ENCODE measurements around the gene NPW. TPM values are rescaled to one million over a fixed set of nuclear protein-coding genes. Genes with fewer than 3 reads are reported as not detected.

The NPW gene
- total and polyA plus RNA-seq, 2 experiments from 2014 or later: 3.0 TPM; not detected in 1

DNA sequence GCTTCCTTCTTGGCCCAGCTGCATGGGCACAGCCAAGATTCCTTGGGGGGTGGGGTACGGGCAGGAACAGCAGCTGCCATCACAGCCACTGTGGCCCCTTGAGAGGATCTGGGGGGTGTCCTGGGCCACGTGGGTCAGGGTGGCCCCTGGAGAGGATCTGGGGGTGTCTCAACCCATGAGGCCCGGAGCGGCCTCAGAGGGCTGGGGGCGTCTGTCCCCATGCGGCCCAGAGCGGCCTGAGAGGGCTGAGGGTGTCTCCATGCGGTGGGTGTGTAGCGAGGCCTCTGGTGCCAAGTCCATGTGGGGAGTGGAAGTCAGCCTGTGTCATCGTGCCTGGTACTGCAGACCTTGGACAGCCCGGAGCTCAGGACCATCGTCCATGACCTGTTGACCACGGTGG lies 41.9 kb downstream of the NPW start:
- WGBS, 2 experiments (ENCODE audit: low coverage in 1 of 2, low lambda C conversion rate in 2 of 2, missing lambda C conversion rate in 2 of 2): 90 to 92% methylated on average over 13 of the region's 13 CpGs
- Histone ChIP-seq H3K27ac (no peak overlapping the region), H3K36me3 (ENCODE audit: low read depth) (peaks cover 5% of the 10 kb centered on the region; the same call in 1 of the 2 replicates), H3K79me2 (ENCODE audit: insufficient read depth) (no peaks in the 10 kb centered on the region), H3F3A (ENCODE audit: insufficient read depth) (no peaks in the 10 kb centered on the region), H3K4me2 (ENCODE audit: unreplicated experiment) (no peak overlapping the region), H3K4me3 (no peak overlapping the region), H3K4me1 (ENCODE audit: insufficient read depth) (no peaks in the 10 kb centered on the region), H3K9me3 (ENCODE audit: low read depth) (no peaks in the 10 kb centered on the region), H2AFZ (no peak overlapping the region), H3K9me2 (ENCODE audit: insufficient read depth) (no peaks in the 10 kb centered on the region), H4K20me1 (ENCODE audit: insufficient read depth) (no peaks in the 10 kb centered on the region), H3K27me3 (replicated peaks; ENCODE audit: insufficient read depth) (no peaks in the 10 kb centered on the region), H3K9ac (no peak overlapping the region)
- in situ Hi-C loops (cut with MboI): no loop called here
- no peak for TF ChIP-seq EZH2 (IDR thresholded peaks at IDR 0.05; ENCODE audit: insufficient read depth, poor library complexity, severe bottlenecking)
- TF ChIP-seq EZH2phosphoT487 (IDR thresholded peaks at IDR 0.05; ENCODE audit: insufficient read depth, low read depth): no peak
- no peak for DNase-seq

DNA sequence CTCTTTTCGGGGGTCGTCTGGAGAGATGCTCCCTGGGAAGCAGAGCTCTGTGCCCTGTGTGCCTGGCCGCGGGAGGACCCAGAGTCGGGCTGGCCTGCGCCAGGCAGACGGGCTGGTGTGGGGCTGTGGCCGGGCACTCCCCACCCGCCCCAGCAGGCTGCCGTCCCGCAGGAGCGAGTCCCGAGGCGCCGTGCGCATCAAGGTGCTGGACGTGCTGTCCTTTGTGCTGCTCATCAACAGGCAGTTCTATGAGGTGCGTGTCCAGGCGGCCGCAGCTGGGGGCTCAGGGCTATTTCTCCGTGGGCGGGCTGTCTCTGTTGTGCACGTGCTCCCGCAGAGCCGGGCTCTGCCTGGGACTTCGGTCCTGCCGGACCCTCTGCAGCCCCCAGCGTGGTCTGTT lies 43.2 kb downstream of the NPW start:
- Histone ChIP-seq H2AFZ (no peak overlapping the region), H3F3A (ENCODE audit: insufficient read depth) (no peaks in the 10 kb centered on the region), H4K20me1 (ENCODE audit: insufficient read depth) (no peaks in the 10 kb centered on the region), H3K27me3 (replicated peaks; ENCODE audit: insufficient read depth) (no peaks in the 10 kb centered on the region), H3K79me2 (ENCODE audit: insufficient read depth) (no peaks in the 10 kb centered on the region), H3K9ac (no peak overlapping the region), H3K9me3 (ENCODE audit: low read depth) (no peaks in the 10 kb centered on the region), H3K4me3 (no peak overlapping the region), H3K4me1 (ENCODE audit: insufficient read depth) (no peaks in the 10 kb centered on the region), H3K27ac (no peak overlapping the region), H3K9me2 (ENCODE audit: insufficient read depth) (no peaks in the 10 kb centered on the region), H3K4me2 (ENCODE audit: unreplicated experiment) (no peak overlapping the region), H3K36me3 (ENCODE audit: low read depth) (peaks cover 5% of the 10 kb centered on the region; the same call in 1 of the 2 replicates)
- in situ Hi-C loops (cut with MboI): no loop called here
- WGBS, 2 experiments (ENCODE audit: low coverage in 1 of 2, low lambda C conversion rate in 2 of 2, missing lambda C conversion rate in 2 of 2): 88 to 93% methylated on average over 24 to 27 of the region's 28 CpGs
- no peak for DNase-seq
- TF ChIP-seq EZH2phosphoT487 (IDR thresholded peaks at IDR 0.05; ENCODE audit: insufficient read depth, low read depth): no peak
- no peak for TF ChIP-seq EZH2 (IDR thresholded peaks at IDR 0.05; ENCODE audit: insufficient read depth, poor library complexity, severe bottlenecking)

DNA sequence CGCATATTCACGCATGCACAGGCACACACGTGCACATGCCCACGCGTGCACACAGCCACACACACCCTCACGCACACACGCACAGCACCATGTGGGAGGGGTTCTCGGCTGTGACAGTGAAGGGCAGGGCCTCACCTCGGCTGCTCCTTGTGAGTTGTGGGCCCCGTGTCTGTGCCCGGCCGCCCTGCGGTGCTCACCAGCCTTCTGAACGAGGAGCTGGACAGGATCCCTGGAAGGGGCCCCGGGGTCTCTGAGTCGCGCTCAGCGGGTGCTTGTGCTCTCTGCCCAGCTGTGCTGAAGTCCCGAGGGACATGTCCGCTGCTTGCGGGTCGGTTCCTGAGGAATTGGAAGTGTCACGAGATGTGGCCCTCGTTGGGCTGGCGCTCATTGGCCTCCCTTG lies 44.3 kb downstream of the NPW start:
- in situ Hi-C loops (cut with MboI): no loop called here
- Histone ChIP-seq H3K9me2 (ENCODE audit: insufficient read depth) (no peaks in the 10 kb centered on the region), H3K9me3 (ENCODE audit: low read depth) (no peaks in the 10 kb centered on the region), H2AFZ (no peak overlapping the region), H3K4me1 (ENCODE audit: insufficient read depth) (no peaks in the 10 kb centered on the region), H4K20me1 (ENCODE audit: insufficient read depth) (no peaks in the 10 kb centered on the region), H3K9ac (no peak overlapping the region), H3K27ac (no peak overlapping the region), H3K4me3 (no peak overlapping the region), H3K4me2 (ENCODE audit: unreplicated experiment) (no peak overlapping the region), H3K36me3 (ENCODE audit: low read depth) (peaks cover 11% of the 10 kb centered on the region; the same call in 1 of the 2 replicates), H3K79me2 (ENCODE audit: insufficient read depth) (no peaks in the 10 kb centered on the region), H3K27me3 (replicated peaks; ENCODE audit: insufficient read depth) (no peaks in the 10 kb centered on the region), H3F3A (ENCODE audit: insufficient read depth) (no peaks in the 10 kb centered on the region)
- WGBS, 2 experiments (ENCODE audit: low coverage in 1 of 2, low lambda C conversion rate in 2 of 2, missing lambda C conversion rate in 2 of 2): 92 to 93% methylated on average over 24 to 25 of the region's 25 CpGs
- no peak for DNase-seq
- TF ChIP-seq EZH2phosphoT487 (IDR thresholded peaks at IDR 0.05; ENCODE audit: insufficient read depth, low read depth) (no peak), EZH2 (IDR thresholded peaks at IDR 0.05; ENCODE audit: insufficient read depth, poor library complexity, severe bottlenecking) (no peak)

DNA sequence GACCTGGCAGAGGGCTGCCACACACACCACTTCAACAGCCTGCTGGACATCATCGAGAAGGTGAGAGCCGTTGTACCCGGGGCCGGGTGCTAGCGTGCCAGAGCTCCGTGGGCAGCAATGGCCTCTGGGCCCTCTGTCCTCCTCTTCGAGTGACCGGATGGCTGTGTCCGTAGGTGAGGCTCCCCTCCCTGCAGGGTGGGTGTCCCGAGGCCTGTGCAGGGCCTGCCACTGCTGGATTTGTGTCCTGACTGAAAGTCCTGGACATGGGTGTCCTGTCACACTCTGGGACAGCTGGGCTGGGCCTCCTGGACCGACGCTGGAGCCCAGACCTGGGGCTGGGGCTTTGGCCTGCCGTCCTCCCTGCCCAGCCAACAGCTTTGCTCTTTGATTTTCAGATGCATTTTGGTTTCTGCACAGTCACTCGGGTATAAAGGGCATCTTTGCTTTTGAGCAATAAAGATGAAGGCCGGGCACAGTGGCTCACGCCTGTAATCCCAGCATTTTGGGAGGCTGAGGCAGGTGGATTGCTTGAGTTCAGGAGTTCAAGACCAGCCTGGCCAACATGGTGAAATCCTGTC lies 44.9 kb downstream of the NPW start:
- Histone ChIP-seq H3K9ac (no peak overlapping the region), H2AFZ (no peak overlapping the region), H3K9me3 (ENCODE audit: low read depth) (no peaks in the 10 kb centered on the region), H3K4me1 (ENCODE audit: insufficient read depth) (no peaks in the 10 kb centered on the region), H3K27ac (no peak overlapping the region), H3K27me3 (replicated peaks; ENCODE audit: insufficient read depth) (no peaks in the 10 kb centered on the region), H3K79me2 (ENCODE audit: insufficient read depth) (no peaks in the 10 kb centered on the region), H3K9me2 (ENCODE audit: insufficient read depth) (no peaks in the 10 kb centered on the region), H3K4me2 (ENCODE audit: unreplicated experiment) (no peak overlapping the region), H3K36me3 (ENCODE audit: low read depth) (peaks cover 11% of the 10 kb centered on the region; the same call in 1 of the 2 replicates), H3K4me3 (no peak overlapping the region), H3F3A (ENCODE audit: insufficient read depth) (no peaks in the 10 kb centered on the region), H4K20me1 (ENCODE audit: insufficient read depth) (no peaks in the 10 kb centered on the region)
- in situ Hi-C loops (cut with MboI): no loop called here
- 93 to 95% methylated on average over 16 of the region's 16 CpGs for WGBS, 2 experiments (ENCODE audit: low coverage in 1 of 2, low lambda C conversion rate in 2 of 2, missing lambda C conversion rate in 2 of 2)
- no peak for DNase-seq
- TF ChIP-seq EZH2 (IDR thresholded peaks at IDR 0.05; ENCODE audit: insufficient read depth, poor library complexity, severe bottlenecking) (no peak), EZH2phosphoT487 (IDR thresholded peaks at IDR 0.05; ENCODE audit: insufficient read depth, low read depth) (no peak)

All from GM23248 (cell line).